Heart left ventricle (tissue), 13 donors: ENCODE results near the gene E2F6.

Source experiments
- POLR2A ChIP-seq, 2 donors: fragments of 450-650 bp; IDR thresholded peaks; one replicate each; pipeline ENCODE4 v1.6.1; 2017; ENCODE audit warnings: antibody characterized with exemption in 2 of 2, mild to moderate bottlenecking in 2 of 2, moderate library complexity in 2 of 2
- TF ChIP-seq, protein P1 (sequence below), 12 donors: fragments of 200-600 bp; sonication (generic) in 4 of 12; IDR thresholded peaks; one replicate each; pipeline versions ENCODE4 v1.5.0 to v1.8.0; 2018 to 2022; ENCODE audit warnings: antibody characterized with exemption in 12 of 12, mild to moderate bottlenecking in 5 of 12
- donor health status: ischemic (EF 13 %, LVEDD 7.1; RV severe dilation, severe dysfunction).
- donor health status: DM: no; HTN: yes; CAD: no.
- donor health status: DM: no; HTN: no; CAD: no.
- donor health status: ischemic (EF 25% LVEDD 6.9; RV normal size, moderate dysfunction).
- donor health status: ischemic (EF 25% LVEDD 5.7; RV mildly dilated, moderate dysfunction).
- donor health status: ischemic (EF 35%, LVEDD 5.7; RV mildly dilated, moderate dysfunction).
- donor health status: nonischemic (EF 11% LVEDD 7.7; RV severe dilation, severe dysfunction).
- donor health status: DM: yes; HTN: yes; CAD: no.
- donor health status: PGD.
- donor health status: ischemic (EF 29% LVEDD 5.4; RV normal size, mild dysfunction).
- donor health status: nonischemic (EF 23%, LVEDD 6.1; RV moderate dilation, normal function).

DNA sequence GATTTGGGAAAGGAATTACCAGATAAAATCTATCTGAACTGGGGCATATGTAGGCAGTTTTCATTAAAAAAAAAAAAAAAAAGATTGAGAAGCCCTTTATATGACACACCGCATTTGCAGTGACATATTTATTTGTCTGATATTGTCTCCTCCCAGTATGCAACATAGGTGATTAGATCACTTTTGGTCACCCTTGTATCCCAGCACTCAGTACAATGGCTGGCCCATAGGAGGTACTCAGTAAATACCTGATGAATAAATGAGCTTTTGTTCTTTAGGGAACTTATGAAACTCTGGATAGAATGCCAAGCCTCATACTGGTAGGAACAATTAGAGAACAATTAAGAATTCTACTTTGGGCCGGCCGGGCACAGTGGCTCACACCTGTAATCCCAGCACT lies 22.8 kb upstream of the E2F6 start:
- TF ChIP-seq, protein P1, sequence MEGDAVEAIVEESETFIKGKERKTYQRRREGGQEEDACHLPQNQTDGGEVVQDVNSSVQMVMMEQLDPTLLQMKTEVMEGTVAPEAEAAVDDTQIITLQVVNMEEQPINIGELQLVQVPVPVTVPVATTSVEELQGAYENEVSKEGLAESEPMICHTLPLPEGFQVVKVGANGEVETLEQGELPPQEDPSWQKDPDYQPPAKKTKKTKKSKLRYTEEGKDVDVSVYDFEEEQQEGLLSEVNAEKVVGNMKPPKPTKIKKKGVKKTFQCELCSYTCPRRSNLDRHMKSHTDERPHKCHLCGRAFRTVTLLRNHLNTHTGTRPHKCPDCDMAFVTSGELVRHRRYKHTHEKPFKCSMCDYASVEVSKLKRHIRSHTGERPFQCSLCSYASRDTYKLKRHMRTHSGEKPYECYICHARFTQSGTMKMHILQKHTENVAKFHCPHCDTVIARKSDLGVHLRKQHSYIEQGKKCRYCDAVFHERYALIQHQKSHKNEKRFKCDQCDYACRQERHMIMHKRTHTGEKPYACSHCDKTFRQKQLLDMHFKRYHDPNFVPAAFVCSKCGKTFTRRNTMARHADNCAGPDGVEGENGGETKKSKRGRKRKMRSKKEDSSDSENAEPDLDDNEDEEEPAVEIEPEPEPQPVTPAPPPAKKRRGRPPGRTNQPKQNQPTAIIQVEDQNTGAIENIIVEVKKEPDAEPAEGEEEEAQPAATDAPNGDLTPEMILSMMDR (IDR thresholded peaks at IDR 0.05) = no peak
- no peak for TF ChIP-seq POLR2A (IDR thresholded peaks at IDR 0.05)
